ENCODE results near the gene THOC7.

The THOC7 gene

GRCh38 chr3:63863150-63864007 lies at the start of gene THOC7, which contains the start of gene ATXN7:
THOC7 (minus strand) TSS chr3:63863805; CDS start chr3:63863790, 15 bp downstream.
ATXN7 (plus strand) TSS chr3:63863867; CDS start chr3:63912599, 48,732 bp downstream.
- TF ChIP-seq GATA3 (IDR thresholded peaks at IDR 0.05; ENCODE audit: low read depth, low read length) (no peak), GATA2 (IDR thresholded peaks at IDR 0.05; ENCODE audit: low read depth, low read length) (no peak)

- TF ChIP-seq GATA3 (IDR thresholded peaks at IDR 0.05; ENCODE audit: low read depth, low read length): no peak
- TF ChIP-seq GATA2 (IDR thresholded peaks at IDR 0.05; ENCODE audit: low read depth, low read length): no peak
Measured at GRCh38 chr3:63912768-63913588, 49.4 kb upstream of the THOC7 start.

GRCh38 chr3:63911873-63912767 lies 48.5 kb upstream of the THOC7 start, which contains the start of gene SCAANT1:
SCAANT1 (minus strand) TSS chr3:63912383.
- TF ChIP-seq GATA2 (IDR thresholded peaks at IDR 0.05; ENCODE audit: low read depth, low read length): no peak
- TF ChIP-seq GATA3 (IDR thresholded peaks at IDR 0.05; ENCODE audit: low read depth, low read length): no peak

GRCh38 chr3:63911509-63911872 lies 47.9 kb upstream of the THOC7 start:
- TF ChIP-seq GATA2 (IDR thresholded peaks at IDR 0.05; ENCODE audit: low read depth, low read length) (no peak), GATA3 (IDR thresholded peaks at IDR 0.05; ENCODE audit: low read depth, low read length) (no peak)

GRCh38 chr3:63910891-63911290 lies 47.3 kb upstream of the THOC7 start:
- TF ChIP-seq GATA2 (IDR thresholded peaks at IDR 0.05; ENCODE audit: low read depth, low read length) (no peak), GATA3 (IDR thresholded peaks at IDR 0.05; ENCODE audit: low read depth, low read length) (no peak)

GRCh38 chr3:63910001-63910400 lies 46.4 kb upstream of the THOC7 start:
- TF ChIP-seq GATA3 (IDR thresholded peaks at IDR 0.05; ENCODE audit: low read depth, low read length): no peak
- TF ChIP-seq GATA2 (IDR thresholded peaks at IDR 0.05; ENCODE audit: low read depth, low read length): no peak

- TF ChIP-seq GATA2 (IDR thresholded peaks at IDR 0.05; ENCODE audit: low read depth, low read length): no peak
- TF ChIP-seq GATA3 (IDR thresholded peaks at IDR 0.05; ENCODE audit: low read depth, low read length): no peak
Measured at GRCh38 chr3:63909431-63909830, 45.8 kb upstream of the THOC7 start.

GRCh38 chr3:63908776-63909175 lies 45.2 kb upstream of the THOC7 start:
- TF ChIP-seq GATA3 (IDR thresholded peaks at IDR 0.05; ENCODE audit: low read depth, low read length): no peak
- TF ChIP-seq GATA2 (IDR thresholded peaks at IDR 0.05; ENCODE audit: low read depth, low read length): no peak

- no peak for TF ChIP-seq GATA2 (IDR thresholded peaks at IDR 0.05; ENCODE audit: low read depth, low read length)
- no peak for TF ChIP-seq GATA3 (IDR thresholded peaks at IDR 0.05; ENCODE audit: low read depth, low read length)
Measured at GRCh38 chr3:63908081-63908736, 44.6 kb upstream of the THOC7 start.

- no peak for TF ChIP-seq GATA3 (IDR thresholded peaks at IDR 0.05; ENCODE audit: low read depth, low read length)
- no peak for TF ChIP-seq GATA2 (IDR thresholded peaks at IDR 0.05; ENCODE audit: low read depth, low read length)
Measured at GRCh38 chr3:63905731-63906620, 42.4 kb upstream of the THOC7 start.

GRCh38 chr3:63900459-63900858 lies 36.9 kb upstream of the THOC7 start:
- no peak for TF ChIP-seq GATA3 (IDR thresholded peaks at IDR 0.05; ENCODE audit: low read depth, low read length)
- TF ChIP-seq GATA2 (IDR thresholded peaks at IDR 0.05; ENCODE audit: low read depth, low read length): no peak

- TF ChIP-seq GATA3 (IDR thresholded peaks at IDR 0.05; ENCODE audit: low read depth, low read length) (no peak), GATA2 (IDR thresholded peaks at IDR 0.05; ENCODE audit: low read depth, low read length) (no peak)
Measured at GRCh38 chr3:63900010-63900409, 36.4 kb upstream of the THOC7 start.

Data from SH-SY5Y (cell line).